ENCODE measurements around the gene WFIKKN2.

GRCh38 chr17:50889528-50890118 is 54.2 kb downstream of the WFIKKN2 start:
- TF ChIP-seq, protein P1, sequence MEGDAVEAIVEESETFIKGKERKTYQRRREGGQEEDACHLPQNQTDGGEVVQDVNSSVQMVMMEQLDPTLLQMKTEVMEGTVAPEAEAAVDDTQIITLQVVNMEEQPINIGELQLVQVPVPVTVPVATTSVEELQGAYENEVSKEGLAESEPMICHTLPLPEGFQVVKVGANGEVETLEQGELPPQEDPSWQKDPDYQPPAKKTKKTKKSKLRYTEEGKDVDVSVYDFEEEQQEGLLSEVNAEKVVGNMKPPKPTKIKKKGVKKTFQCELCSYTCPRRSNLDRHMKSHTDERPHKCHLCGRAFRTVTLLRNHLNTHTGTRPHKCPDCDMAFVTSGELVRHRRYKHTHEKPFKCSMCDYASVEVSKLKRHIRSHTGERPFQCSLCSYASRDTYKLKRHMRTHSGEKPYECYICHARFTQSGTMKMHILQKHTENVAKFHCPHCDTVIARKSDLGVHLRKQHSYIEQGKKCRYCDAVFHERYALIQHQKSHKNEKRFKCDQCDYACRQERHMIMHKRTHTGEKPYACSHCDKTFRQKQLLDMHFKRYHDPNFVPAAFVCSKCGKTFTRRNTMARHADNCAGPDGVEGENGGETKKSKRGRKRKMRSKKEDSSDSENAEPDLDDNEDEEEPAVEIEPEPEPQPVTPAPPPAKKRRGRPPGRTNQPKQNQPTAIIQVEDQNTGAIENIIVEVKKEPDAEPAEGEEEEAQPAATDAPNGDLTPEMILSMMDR (conservative IDR thresholded peaks at IDR 0.05; ENCODE audit: low read depth, low read length) = no peak
- TF ChIP-seq EZH2 (IDR thresholded peaks at IDR 0.05; ENCODE audit: borderline replicate concordance, low read depth, low read length, poor library complexity, severe bottlenecking) = no peak
